HG02759 (cell line): ENCODE data around the gene SH3BP4.

Experiments used
- ATAC-seq: cut with Tn5 transposase; IDR thresholded peaks from one replicate; pipeline ENCODE4 v1.9.1; 2021; ENCODE audit warnings: mild to moderate bottlenecking, moderate library complexity; ENCODE audit not compliant: unreplicated experiment

SH3BP4 gene

GRCh38 chr2:234964631-234965461 lies 13.0 kb downstream of the SH3BP4 start:
- no peak for ATAC-seq

- no peak for ATAC-seq
Observed at GRCh38 chr2:234966340-234966739, 14.5 kb downstream of the SH3BP4 start.

- no peak for ATAC-seq
Observed at GRCh38 chr2:234967201-234967869, 15.5 kb downstream of the SH3BP4 start.

GRCh38 chr2:234967870-234968208 lies 16.0 kb downstream of the SH3BP4 start:
- no peak for ATAC-seq

- no peak for ATAC-seq
Observed at GRCh38 chr2:234968631-234969305, 17.0 kb downstream of the SH3BP4 start.

GRCh38 chr2:234969306-234970098 lies 17.7 kb downstream of the SH3BP4 start:
- ATAC-seq, result no peak

GRCh38 chr2:234970099-234970440 lies 18.3 kb downstream of the SH3BP4 start:
- ATAC-seq, result no peak

- no peak for ATAC-seq
Observed at GRCh38 chr2:234970477-234970882, 18.7 kb downstream of the SH3BP4 start.

- ATAC-seq, result no peak
Observed at GRCh38 chr2:234971496-234971895, 19.7 kb downstream of the SH3BP4 start.

GRCh38 chr2:234973008-234973407 lies 21.2 kb downstream of the SH3BP4 start:
- ATAC-seq, result no peak

GRCh38 chr2:234974501-234975385 lies 22.9 kb downstream of the SH3BP4 start:
- ATAC-seq, result no peak

GRCh38 chr2:234975611-234976010 lies 23.8 kb downstream of the SH3BP4 start:
- no peak for ATAC-seq

- ATAC-seq, result no peak
Observed at GRCh38 chr2:234976479-234977227, 24.8 kb downstream of the SH3BP4 start.

- no peak for ATAC-seq
Observed at GRCh38 chr2:234977228-234977679, 25.4 kb downstream of the SH3BP4 start.

- no peak for ATAC-seq
Observed at GRCh38 chr2:234978466-234979203, 26.8 kb downstream of the SH3BP4 start.

- no peak for ATAC-seq
Observed at GRCh38 chr2:234979204-234980167, 27.7 kb downstream of the SH3BP4 start.

- no peak for ATAC-seq
Observed at GRCh38 chr2:234980451-234981187, 28.8 kb downstream of the SH3BP4 start.
